GM12878 (cell line): Measurements from ENCODE around the gene RAB3A. TPM values are rescaled to one million over a fixed set of nuclear protein-coding genes. Genes with fewer than 3 reads are reported as not detected.
"Not testable (repeated sequence)": the region's sequence is repeated elsewhere in the genome, so short reads cannot be mapped to it uniquely, and the experiment has no call there.

Experiments used
- ATAC-seq: fragments of 200-7000 bp; cut with Tn5 transposase; 3 replicates; pipeline ENCODE4 v1.9.1; 2020; ENCODE audit warnings: mild to moderate bottlenecking, moderate library complexity
- BruUV-seq: library from RNA; stranded (reverse); fragments of 400-500 nt; replicated peaks from 2 replicates; lab custom pipeline; 2021; lab: Mats Ljungman, UMichigan
- CTCF ChIA-PET: fragments of 300-600 bp; sonication (Branson Sonifier 250); formaldehyde crosslinking; extraction: SDS; loops from one replicate; lab custom pipeline; 2021; ENCODE audit warnings: inconsistent platforms; lab: Yijun Ruan, JAX
- POLR2A ChIA-PET: fragments of 350-600 bp; formaldehyde crosslinking; extraction: SDS; loops from one replicate; lab custom pipeline; 2021; ENCODE audit warnings: inconsistent platforms; lab: Charles Lee
- RAD21 ChIA-PET: fragments of 300-600 bp; sonication (Branson Sonifier 250); formaldehyde crosslinking; loops from one replicate; lab custom pipeline; 2023; ENCODE audit warnings: antibody characterized with exemption; ENCODE audit not compliant: unreplicated experiment; lab: Charles Lee
- SMC1A ChIA-PET: fragments of 300-600 bp; sonication (Branson Sonifier 250); formaldehyde crosslinking; loops from one replicate; lab custom pipeline; 2023; ENCODE audit not compliant: unreplicated experiment, uncharacterized antibody; lab: Charles Lee
- DNase-seq: peaks from one replicate; pipeline ENCODE4 v3.0.0-alpha.2; 2011; ENCODE audit warnings: low read depth, low spot score
- FAIRE-seq: peaks from 3 replicates; lab custom pipeline; 2011; peaks lifted over from hg19 to GRCh38; lab: Jason Lieb, UNC
- H2AFZ ChIP-seq: 2 replicates; pipeline ENCODE4 v1.6.0; 2011; ENCODE audit warnings: low read depth, low read length, control low read depth; ENCODE audit not compliant: control insufficient read depth
- H3K27ac ChIP-seq: 2 replicates; pipeline ENCODE4 v1.5.1; 2011; ENCODE audit warnings: control low read depth; ENCODE audit not compliant: control insufficient read depth, insufficient read depth
- H3K27me3 ChIP-seq, 2 experiments: replicated peaks in 1 of 2; 2 replicates each; pipeline versions ENCODE4 v1.6.0 to v1.6.1; 2011; ENCODE audit warnings: low read length in 1 of 2; ENCODE audit not compliant: control insufficient read depth in 2 of 2, insufficient read depth in 2 of 2
- H3K36me3 ChIP-seq, 2 experiments: 2 replicates each; pipeline ENCODE4 v1.5.1; 2011; ENCODE audit warnings: low read length in 1 of 2; ENCODE audit not compliant: control insufficient read depth in 2 of 2, insufficient read depth in 2 of 2
- H3K4me1 ChIP-seq: 2 replicates; pipeline ENCODE4 v1.6.1; 2011; ENCODE audit warnings: mild to moderate bottlenecking, low read length, moderate library complexity, mixed read lengths; ENCODE audit not compliant: control insufficient read depth, insufficient read depth
- H3K4me2 ChIP-seq: 2 replicates; pipeline ENCODE4 v1.6.0; 2011; ENCODE audit warnings: control low read depth; ENCODE audit not compliant: control insufficient read depth, insufficient read depth
- H3K4me3 ChIP-seq: fragments of 200-600 bp; sonication (generic); 2 replicates; pipeline ENCODE4 v1.5.1; 2016
- H3K79me2 ChIP-seq: 2 replicates; pipeline ENCODE4 v1.6.0; 2011; ENCODE audit warnings: low read length; ENCODE audit not compliant: control insufficient read depth, insufficient read depth
- H3K9ac ChIP-seq: 2 replicates; pipeline ENCODE4 v1.8.0; 2011; ENCODE audit warnings: low read length, control low read depth, mixed read lengths; ENCODE audit not compliant: control insufficient read depth, insufficient read depth
- H3K9me3 ChIP-seq: replicated peaks from 3 replicates; pipeline ENCODE4 v1.5.1; 2011; ENCODE audit warnings: mild to moderate bottlenecking, low read length; ENCODE audit not compliant: control insufficient read depth, insufficient read depth
- H4K20me1 ChIP-seq: 2 replicates; pipeline ENCODE4 v1.6.0; 2011; ENCODE audit not compliant: control insufficient read depth, insufficient read depth
- CBX5 ChIP-seq: sonication (generic); IDR thresholded peaks from 2 replicates; pipeline ENCODE4 v1.6.1; 2016; ENCODE audit warnings: low read depth, moderate library complexity, mild to moderate bottlenecking, inconsistent platforms
- DPF2 ChIP-seq: fragments of 450-650 bp; IDR thresholded peaks from 2 replicates; pipeline ENCODE4 v1.6.1; 2017; ENCODE audit warnings: mild to moderate bottlenecking
- NBN ChIP-seq: fragments of 450-650 bp; IDR thresholded peaks from 2 replicates; pipeline ENCODE4 v1.6.1; 2016
- NR2F1 ChIP-seq: fragments of 450-650 bp; conservative IDR thresholded peaks from 2 replicates; pipeline ENCODE4 v1.6.1; 2017; ENCODE audit warnings: mild to moderate bottlenecking
- RFX5 ChIP-seq: IDR thresholded peaks from 2 replicates; pipeline ENCODE4 v1.6.1; 2011; ENCODE audit warnings: low read depth, low read length, improper control_type of control experiment
- WRNIP1 ChIP-seq: IDR thresholded peaks from 2 replicates; pipeline ENCODE4 v1.6.1; 2011; ENCODE audit warnings: low read depth, low read length, improper control_type of control experiment, borderline replicate concordance
- YBX1 ChIP-seq: fragments of 450-650 bp; IDR thresholded peaks from 2 replicates; pipeline ENCODE4 v1.6.1; 2016; ENCODE audit warnings: antibody characterized with exemption
- ZZZ3 ChIP-seq: IDR thresholded peaks from 2 replicates; pipeline ENCODE4 v1.6.1; 2011; ENCODE audit warnings: low read depth; ENCODE audit not compliant: control insufficient read depth, insufficient read length
- WGBS: methylation state at CpG from one replicate; pipeline ENCODE4 v1.1.6; 2016; ENCODE audit warnings: low lambda C conversion rate; ENCODE audit not compliant: insufficient replicate concordance, insufficient coverage; ENCODE audit errors: missing lambda C conversion rate; 5-methylcytosine and 5-hydroxymethylcytosine counted together
- in situ Hi-C: fragments of 300-500 bp; cut with MboI; formaldehyde crosslinking; loops from 9 replicates; pipeline ENCODE4 v1.14.3; 2018; ENCODE audit warnings: mixed read lengths
- intact Hi-C: fragments of 100-400 bp; cut with micrococcal nuclease; formaldehyde crosslinking; loops from one replicate; pipeline ENCODE4 v1.14.2; 2022; ENCODE audit not compliant: unreplicated experiment
- polyA plus RNA-seq, 11 experiments: library from polyadenylated mRNA; depleted of rRNA in 4 of 11; unstranded in 6 of 11; stranded (reverse) in 5 of 11; fragments of >200 nt; fragmentation: Nextera tagmentation in 4 of 11; fragmentation: Illumina TruSeq in 1 of 11; extraction: Ambion mirVana in 4 of 11; extraction: Trizol in 1 of 11; gene quantifications; 1 replicate in 1 of 11; 2 replicates in 10 of 11; pipeline versions ENCODE4 v1.2.1 to v1.2.3, GENCODE V29; 2011 to 2016; ENCODE audit warnings: inconsistent platforms in 2 of 11, missing spikeins in 2 of 11, low read depth in 1 of 11
- total RNA-seq, 4 experiments: library from RNA; depleted of rRNA in 3 of 4; stranded (reverse); fragments of >200 nt in 3 of 4; fragmentation: Illumina TruSeq in 1 of 4; extraction: Trizol in 1 of 4; gene quantifications; 2 replicates each; pipeline versions ENCODE4 v1.2.1 to v1.2.3, GENCODE V29; 2013 to 2021
- TF ChIP-seq, protein P1 (sequence below): fragments of 450-650 bp; IDR thresholded peaks from 2 replicates; pipeline ENCODE4 v1.6.1; 2017; ENCODE audit warnings: mild to moderate bottlenecking, moderate library complexity
- TF ChIP-seq, protein P2 (sequence below): IDR thresholded peaks from 2 replicates; pipeline ENCODE4 v1.6.1; 2011; ENCODE audit warnings: low read depth, mild to moderate bottlenecking, low read length, moderate library complexity, borderline replicate concordance; ENCODE audit errors: extremely low read depth
- TF ChIP-seq, protein P3 (sequence below): fragments of 450-650 bp; IDR thresholded peaks from 2 replicates; pipeline ENCODE4 v1.6.1; 2016; ENCODE audit warnings: mild to moderate bottlenecking

RAB3A gene
- total and polyA plus RNA-seq, 10 of the 15 experiments (the other 5 are each of a cell fraction or from before 2014, with no cell fraction given) = 0.07 to 3.5 (median 1.2) TPM; not detected in 1

DNA sequence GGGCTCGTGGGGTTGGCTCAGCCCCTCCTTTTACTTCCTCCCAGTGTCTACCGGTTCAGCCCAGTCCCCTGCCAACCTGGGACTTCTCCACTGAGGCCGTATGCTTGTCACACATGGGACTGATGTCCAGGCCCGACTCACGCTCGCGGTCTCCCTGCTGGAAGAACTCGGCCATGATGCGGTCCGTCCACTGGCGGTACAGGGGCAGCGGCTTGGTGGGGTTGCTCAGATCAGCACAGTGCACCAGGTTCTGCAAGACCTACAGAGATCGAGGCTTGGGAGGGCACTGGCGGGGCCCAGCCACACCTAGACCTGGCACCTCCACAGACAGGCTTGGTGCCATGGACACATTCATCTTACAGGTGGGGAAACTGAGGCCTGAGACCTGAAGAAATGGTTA, 7.8 kb upstream of the RAB3A start:
- no peaks in the 10 kb centered on the region for H3K9me3 ChIP-seq
- RAD21 ChIA-PET = interaction anchor here (0.9 kb wide), 1 partner anchor 114 kb away, joined by 4 read pairs; no protein-coding TSS in a partner anchor

DNA sequence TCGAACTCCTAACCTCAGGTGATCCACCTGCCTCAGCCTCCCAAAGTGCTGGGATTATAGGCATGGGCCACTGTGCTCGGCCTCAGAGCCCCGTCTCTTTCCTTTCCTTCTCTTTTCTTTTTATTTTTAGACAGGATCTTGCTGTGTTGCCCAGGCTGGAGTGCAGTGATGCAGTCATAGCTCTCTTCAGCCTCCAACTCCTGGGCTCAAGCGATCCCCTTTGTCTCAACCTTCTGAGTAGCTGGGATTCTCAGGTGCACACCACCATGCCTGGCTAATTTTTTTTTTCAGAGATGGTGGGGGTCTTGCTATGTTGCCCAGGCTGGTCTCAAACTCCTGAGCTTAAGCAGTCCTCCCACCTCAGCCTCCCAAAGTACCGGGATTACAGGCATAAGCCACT, 6.1 kb upstream of the RAB3A start:
- H3K4me1 ChIP-seq, H3K27me3 ChIP-seq, H3K9ac ChIP-seq, H3K4me2 ChIP-seq, H3K79me2 ChIP-seq, H3K27ac ChIP-seq, H2AFZ ChIP-seq, H4K20me1 ChIP-seq, ATAC-seq, H3K9me3 ChIP-seq, H3K36me3 ChIP-seq, FAIRE-seq, H3K4me3 ChIP-seq, DNase-seq, BruUV-seq: not testable (repeated sequence)
- in situ Hi-C loops (loop anchor here (5.0 kb wide), 1 partner anchor 37 kb away; no protein-coding TSS in a partner anchor), intact Hi-C loops (loop anchor here (5.0 to 10.0 kb wide), 2 partner anchors 117 to 205 kb away; partner anchors contain the start of gene SSBP4)
- CTCF ChIA-PET = interaction anchor here (0.6 to 11.7 kb wide), 9 partner anchors 11 to 263 kb away, joined by 3 to 213 read pairs (median 3); a partner anchor contains a TSS
- 15% methylated on average over 5 of the region's 5 CpGs for WGBS
- POLR2A ChIA-PET = interaction anchor here (0.5 to 1.0 kb wide), 4 partner anchors 15 to 60 kb away, joined by 3 to 7 read pairs (median 4); no protein-coding TSS in a partner anchor
- SMC1A ChIA-PET = interaction anchor here (0.8 to 9.5 kb wide), 5 partner anchors 14 to 119 kb away, joined by 3 to 121 read pairs (median 4); a partner anchor contains a TSS
- RAD21 ChIA-PET = interaction anchor here (1.0 to 8.1 kb wide), 2 partner anchors 36 to 42 kb away, joined by 3 to 175 read pairs; a partner anchor contains a TSS

More for the DNA sequence above, 7.8 kb upstream of the RAB3A start:
- CTCF ChIA-PET = interaction anchor here (1.6 kb wide), 1 partner anchor 13 kb away, joined by 3 read pairs; no protein-coding TSS in a partner anchor
- in situ Hi-C loops (no loop called here), intact Hi-C loops (no loop called here)
- DNase-seq (no peak), FAIRE-seq (no peak), ATAC-seq (no peak)
- no peak overlapping the region for H3K9ac ChIP-seq
- H2AFZ ChIP-seq = no peak overlapping the region
- no peak overlapping the region for H3K4me3 ChIP-seq
- no peak overlapping the region for H3K27ac ChIP-seq
- no peak for TF ChIP-seq RFX5
- TF ChIP-seq ZZZ3 = no peak
- TF ChIP-seq, protein P1, sequence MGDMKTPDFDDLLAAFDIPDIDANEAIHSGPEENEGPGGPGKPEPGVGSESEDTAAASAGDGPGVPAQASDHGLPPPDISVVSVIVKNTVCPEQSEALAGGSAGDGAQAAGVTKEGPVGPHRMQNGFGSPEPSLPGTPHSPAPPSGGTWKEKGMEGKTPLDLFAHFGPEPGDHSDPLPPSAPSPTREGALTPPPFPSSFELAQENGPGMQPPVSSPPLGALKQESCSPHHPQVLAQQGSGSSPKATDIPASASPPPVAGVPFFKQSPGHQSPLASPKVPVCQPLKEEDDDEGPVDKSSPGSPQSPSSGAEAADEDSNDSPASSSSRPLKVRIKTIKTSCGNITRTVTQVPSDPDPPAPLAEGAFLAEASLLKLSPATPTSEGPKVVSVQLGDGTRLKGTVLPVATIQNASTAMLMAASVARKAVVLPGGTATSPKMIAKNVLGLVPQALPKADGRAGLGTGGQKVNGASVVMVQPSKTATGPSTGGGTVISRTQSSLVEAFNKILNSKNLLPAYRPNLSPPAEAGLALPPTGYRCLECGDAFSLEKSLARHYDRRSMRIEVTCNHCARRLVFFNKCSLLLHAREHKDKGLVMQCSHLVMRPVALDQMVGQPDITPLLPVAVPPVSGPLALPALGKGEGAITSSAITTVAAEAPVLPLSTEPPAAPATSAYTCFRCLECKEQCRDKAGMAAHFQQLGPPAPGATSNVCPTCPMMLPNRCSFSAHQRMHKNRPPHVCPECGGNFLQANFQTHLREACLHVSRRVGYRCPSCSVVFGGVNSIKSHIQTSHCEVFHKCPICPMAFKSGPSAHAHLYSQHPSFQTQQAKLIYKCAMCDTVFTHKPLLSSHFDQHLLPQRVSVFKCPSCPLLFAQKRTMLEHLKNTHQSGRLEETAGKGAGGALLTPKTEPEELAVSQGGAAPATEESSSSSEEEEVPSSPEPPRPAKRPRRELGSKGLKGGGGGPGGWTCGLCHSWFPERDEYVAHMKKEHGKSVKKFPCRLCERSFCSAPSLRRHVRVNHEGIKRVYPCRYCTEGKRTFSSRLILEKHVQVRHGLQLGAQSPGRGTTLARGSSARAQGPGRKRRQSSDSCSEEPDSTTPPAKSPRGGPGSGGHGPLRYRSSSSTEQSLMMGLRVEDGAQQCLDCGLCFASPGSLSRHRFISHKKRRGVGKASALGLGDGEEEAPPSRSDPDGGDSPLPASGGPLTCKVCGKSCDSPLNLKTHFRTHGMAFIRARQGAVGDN = no peak
- TF ChIP-seq YBX1 = no peak
- TF ChIP-seq WRNIP1 = no peak
- TF ChIP-seq NR2F1 = no peak
- TF ChIP-seq, protein P2, sequence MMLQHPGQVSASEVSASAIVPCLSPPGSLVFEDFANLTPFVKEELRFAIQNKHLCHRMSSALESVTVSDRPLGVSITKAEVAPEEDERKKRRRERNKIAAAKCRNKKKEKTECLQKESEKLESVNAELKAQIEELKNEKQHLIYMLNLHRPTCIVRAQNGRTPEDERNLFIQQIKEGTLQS = no peak
- TF ChIP-seq, protein P3, sequence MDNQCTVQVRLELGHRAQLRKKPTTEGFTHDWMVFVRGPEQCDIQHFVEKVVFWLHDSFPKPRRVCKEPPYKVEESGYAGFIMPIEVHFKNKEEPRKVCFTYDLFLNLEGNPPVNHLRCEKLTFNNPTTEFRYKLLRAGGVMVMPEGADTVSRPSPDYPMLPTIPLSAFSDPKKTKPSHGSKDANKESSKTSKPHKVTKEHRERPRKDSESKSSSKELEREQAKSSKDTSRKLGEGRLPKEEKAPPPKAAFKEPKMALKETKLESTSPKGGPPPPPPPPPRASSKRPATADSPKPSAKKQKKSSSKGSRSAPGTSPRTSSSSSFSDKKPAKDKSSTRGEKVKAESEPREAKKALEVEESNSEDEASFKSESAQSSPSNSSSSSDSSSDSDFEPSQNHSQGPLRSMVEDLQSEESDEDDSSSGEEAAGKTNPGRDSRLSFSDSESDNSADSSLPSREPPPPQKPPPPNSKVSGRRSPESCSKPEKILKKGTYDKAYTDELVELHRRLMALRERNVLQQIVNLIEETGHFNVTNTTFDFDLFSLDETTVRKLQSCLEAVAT = no peak
- TF ChIP-seq CBX5 = no peak
- no peak for TF ChIP-seq NBN
- TF ChIP-seq DPF2 = no peak
- SMC1A ChIA-PET = interaction anchor here (1.1 kb wide), 1 partner anchor 117 kb away, joined by 3 read pairs; no protein-coding TSS in a partner anchor
- no peaks in the 10 kb centered on the region for H4K20me1 ChIP-seq
- BruUV-seq = no TSS peak
- POLR2A ChIA-PET = no interaction called here
- no peaks in the 10 kb centered on the region for H3K79me2 ChIP-seq
- WGBS = 34% methylated on average over 14 of the region's 14 CpGs
- H3K27me3 ChIP-seq = no peaks in the 10 kb centered on the region
- H3K36me3 ChIP-seq = no peaks in the 10 kb centered on the region
- H3K4me2 ChIP-seq = no peak overlapping the region
- H3K4me1 ChIP-seq = no peaks in the 10 kb centered on the region
